A549 (cell line): ENCODE measurements around the gene MFAP3L.

Experiments
- CEBPB ChIP-seq, 2 experiments: fragments of >200 bp in 1 of 2; sonication (Bioruptor Twin) in 1 of 2; formaldehyde crosslinking in 1 of 2; IDR thresholded peaks; 2 replicates each; pipeline ENCODE4 v1.6.1; 2012 to 2016
- EP300 ChIP-seq, 2 experiments: fragments of >200 bp; sonication (Bioruptor Twin); formaldehyde crosslinking; IDR thresholded peaks; 2 replicates in 1 of 2; 3 replicates in 1 of 2; pipeline ENCODE4 v1.6.1; 2016 to 2017
- HOXA7 ChIP-seq: fragments of 250-450 bp; sonication (Bioruptor Pico); IDR thresholded peaks from 2 replicates; pipeline ENCODE4 v1.5.0; 2020; ENCODE audit warnings: mild to moderate bottlenecking, moderate library complexity
- MAFK ChIP-seq: fragments of 450-650 bp; IDR thresholded peaks from 2 replicates; pipeline ENCODE4 v1.6.1; 2014; ENCODE audit not compliant: partially characterized antibody
- NR3C1 ChIP-seq: fragments of >200 bp; sonication (Bioruptor Twin); formaldehyde crosslinking; IDR thresholded peaks from 3 replicates; pipeline ENCODE4 v1.6.1; 2017
- POLR2A ChIP-seq: IDR thresholded peaks from 2 replicates; pipeline ENCODE4 v1.6.1; 2012; ENCODE audit warnings: mild to moderate bottlenecking, low read length
- RAD21 ChIP-seq, 2 experiments: fragments of >200 bp in 1 of 2; sonication (Bioruptor Twin) in 1 of 2; formaldehyde crosslinking in 1 of 2; IDR thresholded peaks in 1 of 2; conservative IDR thresholded peaks in 1 of 2; 2 replicates in 1 of 2; 3 replicates in 1 of 2; pipeline ENCODE4 v1.6.1; 2012 to 2018; ENCODE audit warnings: inconsistent platforms in 1 of 2
- RCOR1 ChIP-seq: fragments of 150-350 bp; IDR thresholded peaks from 2 replicates; pipeline ENCODE4 v1.6.1; 2014; ENCODE audit warnings: antibody characterized with exemption, low read length, low read depth
- REST ChIP-seq: fragments of 200-600 bp; sonication (generic); IDR thresholded peaks from 2 replicates; pipeline ENCODE4 v1.6.1; 2016; ENCODE audit warnings: antibody characterized with exemption, mild to moderate bottlenecking, moderate library complexity
- SREBF2 ChIP-seq: fragments of 450-650 bp; IDR thresholded peaks from 2 replicates; pipeline ENCODE4 v1.6.1; 2014; ENCODE audit warnings: mild to moderate bottlenecking, moderate library complexity
- ZFP36 ChIP-seq: fragments of 450-650 bp; IDR thresholded peaks from 2 replicates; pipeline ENCODE4 v1.6.1; 2014; ENCODE audit warnings: borderline replicate concordance; ENCODE audit not compliant: partially characterized antibody
- TF ChIP-seq, protein P1 (sequence below): IDR thresholded peaks from 2 replicates; pipeline ENCODE4 v1.6.1; 2012
- TF ChIP-seq, protein P2 (sequence below): fragments of >200 bp; sonication (Bioruptor Twin); formaldehyde crosslinking; IDR thresholded peaks from 3 replicates; pipeline ENCODE4 v1.5.1; 2016
- TF ChIP-seq, protein P3 (sequence below): IDR thresholded peaks from 2 replicates; pipeline ENCODE4 v1.6.1; 2012; ENCODE audit warnings: low read depth, borderline replicate concordance

- no peak for TF ChIP-seq RAD21 (conservative IDR thresholded peaks at IDR 0.05 in 1 of 2, IDR thresholded peaks at IDR 0.05 in 1 of 2)
- TF ChIP-seq RCOR1: no peak
- TF ChIP-seq, protein P1, sequence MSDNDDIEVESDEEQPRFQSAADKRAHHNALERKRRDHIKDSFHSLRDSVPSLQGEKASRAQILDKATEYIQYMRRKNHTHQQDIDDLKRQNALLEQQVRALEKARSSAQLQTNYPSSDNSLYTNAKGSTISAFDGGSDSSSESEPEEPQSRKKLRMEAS: no peak
- TF ChIP-seq, protein P2, sequence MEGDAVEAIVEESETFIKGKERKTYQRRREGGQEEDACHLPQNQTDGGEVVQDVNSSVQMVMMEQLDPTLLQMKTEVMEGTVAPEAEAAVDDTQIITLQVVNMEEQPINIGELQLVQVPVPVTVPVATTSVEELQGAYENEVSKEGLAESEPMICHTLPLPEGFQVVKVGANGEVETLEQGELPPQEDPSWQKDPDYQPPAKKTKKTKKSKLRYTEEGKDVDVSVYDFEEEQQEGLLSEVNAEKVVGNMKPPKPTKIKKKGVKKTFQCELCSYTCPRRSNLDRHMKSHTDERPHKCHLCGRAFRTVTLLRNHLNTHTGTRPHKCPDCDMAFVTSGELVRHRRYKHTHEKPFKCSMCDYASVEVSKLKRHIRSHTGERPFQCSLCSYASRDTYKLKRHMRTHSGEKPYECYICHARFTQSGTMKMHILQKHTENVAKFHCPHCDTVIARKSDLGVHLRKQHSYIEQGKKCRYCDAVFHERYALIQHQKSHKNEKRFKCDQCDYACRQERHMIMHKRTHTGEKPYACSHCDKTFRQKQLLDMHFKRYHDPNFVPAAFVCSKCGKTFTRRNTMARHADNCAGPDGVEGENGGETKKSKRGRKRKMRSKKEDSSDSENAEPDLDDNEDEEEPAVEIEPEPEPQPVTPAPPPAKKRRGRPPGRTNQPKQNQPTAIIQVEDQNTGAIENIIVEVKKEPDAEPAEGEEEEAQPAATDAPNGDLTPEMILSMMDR: no peak
- no peak for TF ChIP-seq ZFP36
- TF ChIP-seq POLR2A: no peak
- TF ChIP-seq MAFK: no peak
- TF ChIP-seq, protein P3, sequence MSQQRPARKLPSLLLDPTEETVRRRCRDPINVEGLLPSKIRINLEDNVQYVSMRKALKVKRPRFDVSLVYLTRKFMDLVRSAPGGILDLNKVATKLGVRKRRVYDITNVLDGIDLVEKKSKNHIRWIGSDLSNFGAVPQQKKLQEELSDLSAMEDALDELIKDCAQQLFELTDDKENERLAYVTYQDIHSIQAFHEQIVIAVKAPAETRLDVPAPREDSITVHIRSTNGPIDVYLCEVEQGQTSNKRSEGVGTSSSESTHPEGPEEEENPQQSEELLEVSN: no peak
- no peak for TF ChIP-seq CEBPB (IDR thresholded peaks at IDR 0.05)
- no peak for TF ChIP-seq REST
- no peak for TF ChIP-seq EP300 (IDR thresholded peaks at IDR 0.05)
- TF ChIP-seq NR3C1: no peak
- no peak for TF ChIP-seq SREBF2
- no peak for TF ChIP-seq HOXA7
These were observed 8.9 kb downstream of the MFAP3L start for GRCh38 chr4:170017252-170017651.
